ENCODE measurements around the gene UXT. TPM values are rescaled to one million over a fixed set of nuclear protein-coding genes. Genes with fewer than 3 reads are reported as not detected.

UXT gene
- polyA plus RNA-seq, 3 donors: 134 to 213 (median 174) TPM

- peaks cover 0 to 3% (median 2%) of the 10 kb centered on the region in 3 donors for H3K27me3 Mint-ChIP-seq (ENCODE audit: low read depth in 3 of 3)
- TF ChIP-seq CTCF (IDR thresholded peaks at IDR 0.05): no peak
- no peak overlapping the region for H3K9ac ChIP-seq (ENCODE audit: insufficient read depth, low read length, poor library complexity, severe bottlenecking)
- no peaks in the 10 kb centered on the region for H3K27me3 ChIP-seq (ENCODE audit: control insufficient read depth in 2 of 2, insufficient read depth in 2 of 2, low read length in 2 of 2)
- no peaks in the 10 kb centered on the region for H3K9me3 ChIP-seq (replicated peaks in 1 of 2; ENCODE audit: control insufficient read depth in 1 of 2, insufficient read depth in 1 of 2, low read length in 2 of 2)
- peaks cover 32% of the 10 kb centered on the region for H3K4me1 Mint-ChIP-seq
- no peak overlapping the region for H2AFZ ChIP-seq (ENCODE audit: insufficient read depth, low read depth, low read length, poor library complexity, severe bottlenecking)
- peak overlapping the region; percentile 9 to 80 (median 55) for H3K4me3 ChIP-seq (replicated peaks in 1 of 3; ENCODE audit: low read depth in 2 of 3, low read length in 3 of 3)
- peak overlapping the region; percentile 71 for H3K4me2 ChIP-seq (replicated peaks; ENCODE audit: extremely low read depth, low read length, poor library complexity, severe bottlenecking)
- H3K4me1 ChIP-seq (ENCODE audit: control insufficient read depth in 1 of 2, insufficient read depth in 2 of 2, low read length in 2 of 2): peaks cover 24 to 30% of the 10 kb centered on the region in 2 donors
- H3K36me3 Mint-ChIP-seq: peaks cover 12 to 33% of the 10 kb centered on the region in 2 donors
- no peak overlapping the region for H3K27ac ChIP-seq (ENCODE audit: low read depth in 1 of 2, low read length in 2 of 2)
- intact Hi-C loops (cut with micrococcal nuclease): loop anchor here in 1 of 2 donors (10.0 kb wide), 1 partner anchor 454 kb away; the partner anchor contains the start of gene UBA1
- peaks cover 0 to 6% (median 5%) of the 10 kb centered on the region in 7 donors for H3K9me3 Mint-ChIP-seq
- H3K79me2 ChIP-seq (ENCODE audit: insufficient read depth, low read length): peaks cover 16% of the 10 kb centered on the region
- H3K4me3 Mint-ChIP-seq: peak overlapping the region; percentile 83 to 84
- H4K20me1 ChIP-seq (ENCODE audit: insufficient read depth, low read length): peaks cover 1% of the 10 kb centered on the region
- no peak for DNase-seq
- no CpG with 5 or more reads among the region's 8 CpGs for WGBS (ENCODE audit: insufficient coverage)
- H3K36me3 ChIP-seq (replicated peaks in 1 of 2; ENCODE audit: control insufficient read depth in 1 of 2, insufficient read depth in 2 of 2, low read length in 2 of 2): peaks cover 9 to 26% of the 10 kb centered on the region in 2 donors
- H3K27ac Mint-ChIP-seq: peak overlapping the region in 5 of 7 donors; percentile 54 to 81 (median 78)
These were observed 9.7 kb downstream of the UXT start for GRCh38 chrX:47649271-47649670.

GRCh38 chrX:47648376-47648775, 10.6 kb downstream of the UXT start:
- Histone ChIP-seq H3K9me3 (replicated peaks in 1 of 2; ENCODE audit: control insufficient read depth in 1 of 2, insufficient read depth in 1 of 2, low read length in 2 of 2) (no peaks in the 10 kb centered on the region), H3K27me3 (ENCODE audit: control insufficient read depth in 2 of 2, insufficient read depth in 2 of 2, low read length in 2 of 2) (no peaks in the 10 kb centered on the region), H3K79me2 (ENCODE audit: insufficient read depth, low read length) (peaks cover 16% of the 10 kb centered on the region), H3K4me1 (ENCODE audit: control insufficient read depth in 1 of 2, insufficient read depth in 2 of 2, low read length in 2 of 2) (peaks cover 33% of the 10 kb centered on the region in 2 donors), H3K4me2 (replicated peaks; ENCODE audit: extremely low read depth, low read length, poor library complexity, severe bottlenecking) (peak overlapping the region; percentile 71), H3K27ac (ENCODE audit: low read depth in 1 of 2, low read length in 2 of 2) (no peak overlapping the region), H3K4me3 (replicated peaks in 1 of 3; ENCODE audit: low read depth in 2 of 3, low read length in 3 of 3) (no peak overlapping the region), H3K9ac (ENCODE audit: insufficient read depth, low read length, poor library complexity, severe bottlenecking) (no peak overlapping the region), H4K20me1 (ENCODE audit: insufficient read depth, low read length) (peaks cover 3% of the 10 kb centered on the region), H2AFZ (ENCODE audit: insufficient read depth, low read depth, low read length, poor library complexity, severe bottlenecking) (no peak overlapping the region), H3K36me3 (replicated peaks in 1 of 2; ENCODE audit: control insufficient read depth in 1 of 2, insufficient read depth in 2 of 2, low read length in 2 of 2) (peaks cover 7 to 18% of the 10 kb centered on the region in 2 donors)
- peak overlapping the region in 1 of 7 donors; percentile 2 for H3K27ac Mint-ChIP-seq
- H3K36me3 Mint-ChIP-seq: peaks cover 9 to 26% of the 10 kb centered on the region in 2 donors
- TF ChIP-seq CTCF (IDR thresholded peaks at IDR 0.05): no peak
- peaks cover 0 to 3% (median 2%) of the 10 kb centered on the region in 3 donors for H3K27me3 Mint-ChIP-seq (ENCODE audit: low read depth in 3 of 3)
- H3K9me3 Mint-ChIP-seq: peaks cover 0 to 6% (median 5%) of the 10 kb centered on the region in 7 donors
- no peak for DNase-seq
- peak overlapping the region in 1 of 2 donors; percentile 31 for H3K4me3 Mint-ChIP-seq
- peaks cover 38% of the 10 kb centered on the region for H3K4me1 Mint-ChIP-seq
- WGBS (ENCODE audit: insufficient coverage): no CpG with 5 or more reads among the region's 2 CpGs
- intact Hi-C loops (cut with micrococcal nuclease): loop anchor here in 1 of 2 donors (10.0 kb wide), 1 partner anchor 454 kb away; the partner anchor contains the start of gene UBA1

Measured in CD14-positive monocyte (primary cell).